Karpas-422 (cell line): ENCODE results near the gene ADARB2. TPM values are rescaled to one million over a fixed set of nuclear protein-coding genes. Genes with fewer than 3 reads are reported as not detected.

ENCODE experiments used
- DNase-seq: peaks from one replicate; pipeline ENCODE4 v3.0.0-alpha.2; 2015
- H2AFZ ChIP-seq: fragments of 200-600 bp; sonication (generic); 2 replicates; pipeline ENCODE4 v1.6.1; 2014; ENCODE audit warnings: antibody characterized with exemption, low read length, mixed read lengths
- H3K27ac ChIP-seq: fragments of 200-600 bp; sonication (generic); 2 replicates; pipeline ENCODE4 v1.5.1; 2014; ENCODE audit warnings: mild to moderate bottlenecking, low read length, moderate library complexity
- H3K27me3 ChIP-seq: fragments of 200-600 bp; sonication (generic); 2 replicates; pipeline ENCODE4 v1.6.1; 2014; ENCODE audit warnings: low read length, mixed read lengths
- H3K36me3 ChIP-seq: fragments of 200-600 bp; sonication (generic); 2 replicates; pipeline ENCODE4 v1.6.1; 2014; ENCODE audit warnings: low read length, mixed read lengths; ENCODE audit not compliant: insufficient read depth
- H3K4me1 ChIP-seq: fragments of 200-600 bp; sonication (generic); 2 replicates; pipeline ENCODE4 v1.6.1; 2014; ENCODE audit warnings: mild to moderate bottlenecking, low read length, mixed read lengths
- H3K4me2 ChIP-seq: fragments of 200-600 bp; sonication (generic); 2 replicates; pipeline ENCODE4 v1.6.1; 2014; ENCODE audit warnings: low read length, low read depth, mild to moderate bottlenecking; ENCODE audit not compliant: poor library complexity, severe bottlenecking
- H3K4me3 ChIP-seq: fragments of 200-600 bp; sonication (generic); 2 replicates; pipeline ENCODE4 v1.5.1; 2014; ENCODE audit warnings: mild to moderate bottlenecking, antibody characterized with exemption, low read length, mixed read lengths
- H3K79me2 ChIP-seq: fragments of 200-600 bp; sonication (generic); 2 replicates; pipeline ENCODE4 v1.6.1; 2014; ENCODE audit warnings: mild to moderate bottlenecking, low read length, mixed read lengths
- H3K9ac ChIP-seq: fragments of 200-600 bp; sonication (generic); 2 replicates; pipeline ENCODE4 v1.6.0; 2014; ENCODE audit warnings: low read length
- H3K9me2 ChIP-seq: fragments of 200-600 bp; sonication (generic), shearing (Covaris generic); replicated peaks from 2 replicates; pipeline ENCODE4 v1.6.0; 2014; ENCODE audit warnings: mild to moderate bottlenecking, low read length, moderate library complexity; ENCODE audit not compliant: insufficient read depth
- H3K9me3 ChIP-seq: fragments of 300-700, 200-600 bp; sonication (generic); 2 replicates; pipeline ENCODE4 v1.6.1; 2014; ENCODE audit warnings: low read length, mixed read lengths
- H4K20me1 ChIP-seq: fragments of 200-600 bp; sonication (generic); 2 replicates; pipeline ENCODE4 v1.6.1; 2014; ENCODE audit warnings: mild to moderate bottlenecking, antibody characterized with exemption, low read length, low read depth; ENCODE audit not compliant: insufficient read depth
- total RNA-seq: library from RNA; depleted of rRNA; stranded (reverse); fragments of >200 nt; shearing (Covaris generic); gene quantifications from 2 replicates; pipeline ENCODE4 v1.2.3, GENCODE V29; 2014; ENCODE audit warnings: low replicate concordance

ADARB2 gene
- total RNA-seq, 1 experiment from 2014 or later = not detected

- H2AFZ ChIP-seq = no peak overlapping the region
- DNase-seq = no peak
These were observed 429.0 kb downstream of the ADARB2 start for GRCh38 chr10:1308173-1308961.

GRCh38 chr10:1301143-1301542 lies 436.2 kb downstream of the ADARB2 start:
- H3K27ac ChIP-seq = no peak overlapping the region
- H3K4me2 ChIP-seq = no peak overlapping the region
- no peaks in the 10 kb centered on the region for H3K79me2 ChIP-seq
- H3K36me3 ChIP-seq = no peaks in the 10 kb centered on the region
- H3K4me3 ChIP-seq = no peak overlapping the region
- H3K9me3 ChIP-seq = no peaks in the 10 kb centered on the region
- H3K4me1 ChIP-seq = no peaks in the 10 kb centered on the region
- H4K20me1 ChIP-seq = no peaks in the 10 kb centered on the region
- H3K27me3 ChIP-seq = no peaks in the 10 kb centered on the region
- peak; percentile 45 for DNase-seq
- no peaks in the 10 kb centered on the region for H3K9me2 ChIP-seq
- H3K9ac ChIP-seq = no peak overlapping the region
- no peak overlapping the region for H2AFZ ChIP-seq

More at GRCh38 chr10:1308173-1308961, 429.0 kb downstream of the ADARB2 start:
- no peak overlapping the region for H3K27ac ChIP-seq
- H3K9ac ChIP-seq = no peak overlapping the region
- H3K4me2 ChIP-seq = no peak overlapping the region
- no peaks in the 10 kb centered on the region for H3K36me3 ChIP-seq
- peaks cover 7% of the 10 kb centered on the region; the same call in 1 of the 2 replicates for H3K4me1 ChIP-seq
- no peaks in the 10 kb centered on the region for H4K20me1 ChIP-seq
- H3K27me3 ChIP-seq = no peaks in the 10 kb centered on the region
- H3K79me2 ChIP-seq = no peaks in the 10 kb centered on the region
- no peaks in the 10 kb centered on the region for H3K9me2 ChIP-seq
- H3K9me3 ChIP-seq = no peaks in the 10 kb centered on the region
- no peak overlapping the region for H3K4me3 ChIP-seq

- H3K27me3 ChIP-seq = no peaks in the 10 kb centered on the region
- H3K9me3 ChIP-seq = no peaks in the 10 kb centered on the region
- no peaks in the 10 kb centered on the region for H3K4me1 ChIP-seq
- H3K27ac ChIP-seq = no peak overlapping the region
- no peak overlapping the region for H3K4me2 ChIP-seq
- H3K79me2 ChIP-seq = no peaks in the 10 kb centered on the region
- no peak for DNase-seq
- no peak overlapping the region for H2AFZ ChIP-seq
- no peaks in the 10 kb centered on the region for H4K20me1 ChIP-seq
- H3K4me3 ChIP-seq = no peak overlapping the region
- no peak overlapping the region for H3K9ac ChIP-seq
- H3K9me2 ChIP-seq = no peaks in the 10 kb centered on the region
- no peaks in the 10 kb centered on the region for H3K36me3 ChIP-seq
These were observed 437.1 kb downstream of the ADARB2 start for GRCh38 chr10:1300218-1300617.

- Histone ChIP-seq H3K36me3 (no peaks in the 10 kb centered on the region), H3K4me2 (no peak overlapping the region), H3K9ac (no peak overlapping the region), H3K27ac (no peak overlapping the region), H3K4me3 (no peak overlapping the region), H3K79me2 (no peaks in the 10 kb centered on the region), H4K20me1 (no peaks in the 10 kb centered on the region), H3K27me3 (no peaks in the 10 kb centered on the region), H3K9me3 (no peaks in the 10 kb centered on the region), H3K9me2 (no peaks in the 10 kb centered on the region), H2AFZ (no peak overlapping the region), H3K4me1 (no peaks in the 10 kb centered on the region)
- no peak for DNase-seq
These were observed 438.1 kb downstream of the ADARB2 start for GRCh38 chr10:1299041-1299726.

GRCh38 chr10:1297566-1298301 lies 439.6 kb downstream of the ADARB2 start:
- H3K9ac ChIP-seq = no peak overlapping the region
- H3K9me2 ChIP-seq = no peaks in the 10 kb centered on the region
- H3K9me3 ChIP-seq = no peaks in the 10 kb centered on the region
- no peaks in the 10 kb centered on the region for H3K27me3 ChIP-seq
- H3K4me3 ChIP-seq = no peak overlapping the region
- H2AFZ ChIP-seq = no peak overlapping the region
- H3K4me2 ChIP-seq = no peak overlapping the region
- H3K79me2 ChIP-seq = no peaks in the 10 kb centered on the region
- H4K20me1 ChIP-seq = no peaks in the 10 kb centered on the region
- DNase-seq = peak; percentile 46
- H3K4me1 ChIP-seq = no peaks in the 10 kb centered on the region
- H3K27ac ChIP-seq = no peak overlapping the region
- no peaks in the 10 kb centered on the region for H3K36me3 ChIP-seq

GRCh38 chr10:1295756-1296480 lies 441.4 kb downstream of the ADARB2 start:
- no peak overlapping the region for H3K4me2 ChIP-seq
- no peaks in the 10 kb centered on the region for H4K20me1 ChIP-seq
- no peak overlapping the region for H3K4me3 ChIP-seq
- H2AFZ ChIP-seq = no peak overlapping the region
- H3K79me2 ChIP-seq = no peaks in the 10 kb centered on the region
- H3K9me2 ChIP-seq = no peaks in the 10 kb centered on the region
- no peaks in the 10 kb centered on the region for H3K9me3 ChIP-seq
- no peaks in the 10 kb centered on the region for H3K27me3 ChIP-seq
- no peak for DNase-seq
- H3K27ac ChIP-seq = no peak overlapping the region
- no peaks in the 10 kb centered on the region for H3K36me3 ChIP-seq
- no peaks in the 10 kb centered on the region for H3K4me1 ChIP-seq
- H3K9ac ChIP-seq = no peak overlapping the region

GRCh38 chr10:1294748-1295147 lies 442.6 kb downstream of the ADARB2 start:
- H4K20me1 ChIP-seq = no peaks in the 10 kb centered on the region
- H3K9me3 ChIP-seq = no peaks in the 10 kb centered on the region
- no peaks in the 10 kb centered on the region for H3K4me1 ChIP-seq
- H3K9ac ChIP-seq = no peak overlapping the region
- no peaks in the 10 kb centered on the region for H3K36me3 ChIP-seq
- no peaks in the 10 kb centered on the region for H3K27me3 ChIP-seq
- H3K9me2 ChIP-seq = no peaks in the 10 kb centered on the region
- no peak overlapping the region for H3K4me3 ChIP-seq
- H3K4me2 ChIP-seq = no peak overlapping the region
- no peaks in the 10 kb centered on the region for H3K79me2 ChIP-seq
- H2AFZ ChIP-seq = no peak overlapping the region
- no peak for DNase-seq
- no peak overlapping the region for H3K27ac ChIP-seq
